OCI-LY1 (cell line): ENCODE results near the gene IL11.

ENCODE experiments used
- CTCF ChIP-seq: fragments of 200-600 bp; sonication (generic), shearing (Covaris generic); IDR thresholded peaks from 2 replicates; pipeline ENCODE4 v1.5.1; 2017; ENCODE audit warnings: mild to moderate bottlenecking, antibody characterized with exemption, low read length, moderate library complexity, mixed read lengths
- EZH2 ChIP-seq: fragments of 200-600 bp; sonication (generic), shearing (Covaris generic); IDR thresholded peaks from 2 replicates; pipeline ENCODE4 v1.8.0; 2017; ENCODE audit warnings: borderline replicate concordance, mixed run types, mild to moderate bottlenecking, antibody characterized with exemption, low read length, moderate library complexity, mixed read lengths

GRCh38 chr19:55402509-55402908 lies 32.2 kb upstream of the IL11 start:
- no peak for TF ChIP-seq CTCF
- TF ChIP-seq EZH2 = no peak
